ENCODE data around the gene SYT7.

Gene SYT7

DNA sequence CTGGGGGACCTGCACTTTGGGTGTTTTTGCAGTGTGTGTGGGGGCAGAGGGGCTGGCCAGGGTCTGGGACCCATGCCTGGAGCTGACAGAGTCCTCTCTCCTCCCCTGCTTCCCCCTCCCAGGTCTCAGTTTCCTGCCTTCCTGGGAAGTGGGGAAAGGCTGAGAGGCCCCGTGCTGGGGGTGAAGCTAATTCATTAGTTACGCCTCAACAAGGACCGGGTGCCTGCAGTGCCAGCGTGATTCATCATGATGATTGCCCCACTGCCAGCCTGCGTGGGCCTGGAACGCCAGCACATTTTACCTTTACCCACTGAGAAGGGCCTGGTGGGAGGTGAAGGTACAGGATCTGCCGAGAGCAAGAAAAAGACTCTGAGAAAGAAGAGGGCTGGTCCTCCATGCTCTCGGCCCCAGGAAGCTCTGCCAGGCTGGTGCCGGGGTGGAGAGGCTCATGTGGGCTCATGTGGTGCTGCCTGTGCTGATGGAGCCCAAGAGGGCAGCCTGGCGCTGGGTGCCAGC is 75.2 kb downstream of the SYT7 start:
- H3K27me3 ChIP-seq (ENCODE audit: control insufficient read depth, insufficient read depth, low read length), result peaks cover 45% of the 10 kb centered on the region
- H3K4me3 ChIP-seq (ENCODE audit: low read depth, low read length), result no peak overlapping the region
- peaks cover 14% of the 10 kb centered on the region for H3K4me1 ChIP-seq (ENCODE audit: control insufficient read depth, insufficient read depth, low read length)
- no peaks in the 10 kb centered on the region for H3K9me3 ChIP-seq (ENCODE audit: control insufficient read depth, insufficient read depth, low read length)
- no peaks in the 10 kb centered on the region for H3K36me3 ChIP-seq (ENCODE audit: control insufficient read depth, insufficient read depth, low read length)
- no peak overlapping the region for H3K9ac ChIP-seq (ENCODE audit: low read depth, low read length)

DNA sequence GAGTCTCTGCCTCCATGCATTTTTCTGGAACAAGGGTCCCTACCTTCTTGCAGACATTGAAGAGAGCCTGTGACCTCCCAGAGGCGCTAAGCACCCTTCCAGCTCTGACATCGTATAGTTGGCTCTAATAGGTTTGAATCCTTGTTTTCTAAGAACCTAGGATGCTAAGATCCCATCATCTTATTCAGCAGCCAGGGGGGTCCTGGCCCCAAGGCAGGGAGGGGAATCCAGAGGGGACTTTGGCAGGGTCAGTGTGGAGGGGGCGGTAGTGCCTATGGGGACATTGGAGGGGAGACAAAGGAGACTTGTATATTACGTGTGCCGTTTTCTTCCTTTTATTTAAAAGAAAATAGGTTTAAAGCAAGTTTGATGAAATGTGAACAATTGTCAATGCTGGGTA is 75.8 kb downstream of the SYT7 start:
- peaks cover 14% of the 10 kb centered on the region for H3K4me1 ChIP-seq (ENCODE audit: control insufficient read depth, insufficient read depth, low read length)
- H3K9ac ChIP-seq (ENCODE audit: low read depth, low read length), result no peak overlapping the region
- no peak overlapping the region for H3K4me3 ChIP-seq (ENCODE audit: low read depth, low read length)
- H3K27me3 ChIP-seq (ENCODE audit: control insufficient read depth, insufficient read depth, low read length), result peaks cover 39% of the 10 kb centered on the region
- no peaks in the 10 kb centered on the region for H3K36me3 ChIP-seq (ENCODE audit: control insufficient read depth, insufficient read depth, low read length)
- H3K9me3 ChIP-seq (ENCODE audit: control insufficient read depth, insufficient read depth, low read length), result no peaks in the 10 kb centered on the region

DNA sequence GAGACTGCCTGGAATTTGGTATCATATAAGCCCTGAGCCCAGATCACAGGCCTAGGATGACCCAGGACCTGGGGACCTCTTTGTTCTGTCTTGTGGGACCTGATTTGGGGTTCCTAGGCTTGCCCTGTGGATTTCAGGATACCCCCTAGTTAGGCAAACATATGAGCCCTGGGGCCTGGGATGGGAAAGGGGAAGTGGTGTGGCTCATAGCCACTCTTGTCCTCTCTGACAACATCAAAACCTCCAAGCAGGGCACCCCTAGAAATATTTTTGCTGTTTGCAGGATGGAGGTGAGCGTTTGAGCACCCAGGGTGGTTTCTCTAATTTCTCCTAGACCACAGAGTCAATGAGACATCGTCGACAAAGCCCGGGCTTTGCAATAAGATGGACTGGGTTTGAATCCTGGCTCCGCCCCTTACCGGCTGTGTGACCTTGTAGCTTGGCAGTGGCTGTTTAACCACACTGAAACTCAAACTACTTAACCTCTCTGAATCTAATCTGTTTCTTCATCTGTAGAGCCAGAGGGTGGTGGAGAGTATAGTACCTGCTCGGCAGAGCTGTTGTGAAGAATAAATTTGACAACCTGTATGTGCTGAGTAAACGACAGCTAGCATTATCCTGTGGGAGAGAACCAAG is 77.6 kb downstream of the SYT7 start:
- peaks cover 19% of the 10 kb centered on the region for H3K4me1 ChIP-seq (ENCODE audit: control insufficient read depth, insufficient read depth, low read length)
- H3K27me3 ChIP-seq (ENCODE audit: control insufficient read depth, insufficient read depth, low read length), result peaks cover 33% of the 10 kb centered on the region
- H3K9ac ChIP-seq (ENCODE audit: low read depth, low read length), result no peak overlapping the region
- H3K36me3 ChIP-seq (ENCODE audit: control insufficient read depth, insufficient read depth, low read length), result no peaks in the 10 kb centered on the region
- H3K9me3 ChIP-seq (ENCODE audit: control insufficient read depth, insufficient read depth, low read length), result no peaks in the 10 kb centered on the region
- no peak overlapping the region for H3K4me3 ChIP-seq (ENCODE audit: low read depth, low read length)

DNA sequence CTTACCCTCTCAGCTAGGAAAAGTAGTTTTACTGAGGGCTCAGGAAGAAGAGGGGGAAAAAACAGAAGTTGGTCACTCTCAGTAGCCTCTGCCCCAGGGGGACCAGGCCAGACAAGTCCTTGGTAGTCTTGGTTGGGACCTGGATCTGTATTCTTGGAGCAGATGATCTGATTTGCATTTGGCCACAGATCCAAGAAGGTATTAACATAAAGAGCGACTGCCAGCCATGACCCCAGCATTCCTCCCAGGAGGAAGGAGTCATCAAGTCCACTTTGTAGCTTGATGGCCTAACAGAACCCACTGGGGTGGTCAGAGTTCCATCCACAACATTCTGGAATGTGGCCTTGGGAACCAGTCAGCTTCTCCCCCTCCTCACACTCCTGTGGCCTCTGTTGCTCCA is 78.4 kb downstream of the SYT7 start:
- Histone ChIP-seq H3K4me1 (ENCODE audit: control insufficient read depth, insufficient read depth, low read length) (peaks cover 14% of the 10 kb centered on the region), H3K9me3 (ENCODE audit: control insufficient read depth, insufficient read depth, low read length) (no peaks in the 10 kb centered on the region), H3K27me3 (ENCODE audit: control insufficient read depth, insufficient read depth, low read length) (peaks cover 27% of the 10 kb centered on the region), H3K36me3 (ENCODE audit: control insufficient read depth, insufficient read depth, low read length) (no peaks in the 10 kb centered on the region), H3K4me3 (ENCODE audit: low read depth, low read length) (no peak overlapping the region), H3K9ac (ENCODE audit: low read depth, low read length) (no peak overlapping the region)

DNA sequence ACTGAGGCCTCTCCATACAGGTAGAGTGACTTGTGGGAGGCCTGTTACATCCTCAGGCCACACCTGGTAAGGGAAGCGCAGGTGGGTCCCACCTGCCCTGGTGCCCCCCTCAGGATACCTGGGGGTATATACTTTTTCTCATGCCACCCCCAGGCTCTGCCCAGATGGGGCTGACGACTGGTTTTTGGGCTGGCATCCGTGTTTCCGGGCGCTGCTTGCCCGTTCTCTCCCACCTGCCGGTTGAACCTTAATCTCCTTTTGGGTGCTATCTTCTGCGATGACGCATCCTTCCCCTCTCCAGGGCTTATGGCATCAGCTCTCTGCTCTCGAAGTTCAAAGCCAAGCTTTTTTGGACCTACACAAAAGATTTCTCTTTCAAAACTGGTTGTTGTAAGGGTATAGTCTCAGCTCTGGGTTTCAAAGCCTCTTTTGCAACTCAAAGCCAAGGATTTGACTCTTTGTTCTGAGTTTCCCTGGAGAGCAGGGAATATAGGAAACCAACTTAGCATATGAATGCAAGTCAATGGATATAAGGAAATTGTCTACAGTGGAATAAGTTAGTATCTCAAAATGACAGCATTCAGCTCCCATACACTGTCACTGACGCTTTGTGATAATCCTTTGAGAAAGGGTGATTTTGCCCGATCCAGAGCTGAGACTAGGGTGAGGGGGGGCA is 80.9 kb downstream of the SYT7 start:
- no peak overlapping the region for H3K9ac ChIP-seq (ENCODE audit: low read depth, low read length)
- H3K27me3 ChIP-seq (ENCODE audit: control insufficient read depth, insufficient read depth, low read length), result peaks cover 7% of the 10 kb centered on the region
- no peaks in the 10 kb centered on the region for H3K9me3 ChIP-seq (ENCODE audit: control insufficient read depth, insufficient read depth, low read length)
- H3K36me3 ChIP-seq (ENCODE audit: control insufficient read depth, insufficient read depth, low read length), result no peaks in the 10 kb centered on the region
- H3K4me3 ChIP-seq (ENCODE audit: low read depth, low read length), result peak overlapping the region; percentile 30
- H3K4me1 ChIP-seq (ENCODE audit: control insufficient read depth, insufficient read depth, low read length), result peaks cover 12% of the 10 kb centered on the region

DNA sequence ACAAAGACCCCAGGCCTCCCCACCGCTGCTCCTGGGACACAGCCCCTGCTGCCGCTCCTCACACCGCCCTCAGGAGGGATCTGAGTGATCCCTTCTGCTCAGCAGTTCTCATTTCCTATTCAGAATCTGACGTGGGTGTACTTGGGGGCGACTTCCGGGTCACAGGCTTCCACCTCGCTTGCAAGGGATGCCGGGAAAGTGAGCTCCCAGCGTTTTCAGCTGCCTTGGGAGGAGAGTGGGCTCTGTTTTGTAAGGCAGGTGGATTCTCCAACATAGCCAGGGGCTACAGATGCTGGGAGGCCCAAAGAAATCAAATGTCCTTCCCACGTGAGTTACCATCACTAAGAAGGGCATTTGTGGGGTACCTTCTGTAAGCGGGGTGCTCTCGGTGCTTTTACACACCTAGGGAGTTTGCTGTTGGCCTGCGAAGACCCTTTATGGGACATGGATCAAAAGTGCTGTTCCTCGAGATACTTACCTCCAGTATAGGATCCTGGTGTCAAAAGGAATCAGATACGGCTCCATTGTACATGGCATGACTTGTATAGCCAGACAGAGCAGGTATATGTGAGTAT is 82.0 kb downstream of the SYT7 start:
- H3K36me3 ChIP-seq (ENCODE audit: control insufficient read depth, insufficient read depth, low read length), result no peaks in the 10 kb centered on the region
- peaks cover 12% of the 10 kb centered on the region for H3K4me1 ChIP-seq (ENCODE audit: control insufficient read depth, insufficient read depth, low read length)
- H3K9ac ChIP-seq (ENCODE audit: low read depth, low read length), result no peak overlapping the region
- no peaks in the 10 kb centered on the region for H3K9me3 ChIP-seq (ENCODE audit: control insufficient read depth, insufficient read depth, low read length)
- H3K4me3 ChIP-seq (ENCODE audit: low read depth, low read length), result no peak overlapping the region
- H3K27me3 ChIP-seq (ENCODE audit: control insufficient read depth, insufficient read depth, low read length), result peaks cover 4% of the 10 kb centered on the region

DNA sequence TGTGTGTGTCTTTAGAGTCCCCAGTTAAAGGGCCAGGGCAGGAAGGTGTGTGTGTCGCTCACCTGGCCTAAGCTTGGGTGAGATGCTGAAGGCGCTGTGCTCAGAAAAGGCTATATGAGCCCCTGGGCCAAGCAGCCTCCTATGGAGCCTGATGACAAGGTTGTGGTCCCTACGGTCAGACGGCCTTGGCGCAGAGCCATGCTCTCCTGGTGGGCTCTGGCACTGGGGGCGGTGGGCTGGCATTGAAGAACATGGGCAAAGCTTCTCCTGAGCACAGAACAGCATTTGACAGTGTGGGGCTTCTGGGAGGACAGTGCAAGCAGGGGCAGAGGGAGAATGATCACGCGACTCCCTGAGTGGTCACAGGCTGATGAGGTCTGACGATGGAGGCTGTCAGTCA is 83.0 kb downstream of the SYT7 start:
- no peaks in the 10 kb centered on the region for H3K9me3 ChIP-seq (ENCODE audit: control insufficient read depth, insufficient read depth, low read length)
- H3K9ac ChIP-seq (ENCODE audit: low read depth, low read length), result no peak overlapping the region
- H3K27me3 ChIP-seq (ENCODE audit: control insufficient read depth, insufficient read depth, low read length), result peaks cover 4% of the 10 kb centered on the region
- H3K4me3 ChIP-seq (ENCODE audit: low read depth, low read length), result no peak overlapping the region
- H3K4me1 ChIP-seq (ENCODE audit: control insufficient read depth, insufficient read depth, low read length), result peaks cover 6% of the 10 kb centered on the region
- no peaks in the 10 kb centered on the region for H3K36me3 ChIP-seq (ENCODE audit: control insufficient read depth, insufficient read depth, low read length)

DNA sequence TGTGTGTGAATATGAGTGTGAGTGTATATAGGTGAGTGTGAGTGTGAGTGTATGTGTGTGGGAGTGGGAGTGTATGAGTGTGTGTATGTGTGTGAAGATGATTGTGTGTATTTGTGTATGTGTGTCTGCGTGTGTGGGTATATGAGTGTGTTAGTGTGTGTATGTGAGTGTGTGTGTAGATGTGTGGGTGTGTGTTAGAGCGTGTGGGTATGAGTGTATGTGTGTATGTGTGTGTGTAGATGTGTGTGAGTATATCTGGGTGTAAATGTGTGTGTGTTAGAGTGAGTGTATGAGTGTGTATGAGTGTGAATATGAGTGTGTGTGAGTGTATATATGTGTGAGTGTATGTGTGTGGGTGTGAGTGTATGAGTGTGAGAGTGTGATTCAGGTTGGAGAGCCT is 83.4 kb downstream of the SYT7 start:
- H3K4me3 ChIP-seq (ENCODE audit: low read depth, low read length), result no peak overlapping the region
- no peaks in the 10 kb centered on the region for H3K36me3 ChIP-seq (ENCODE audit: control insufficient read depth, insufficient read depth, low read length)
- no peaks in the 10 kb centered on the region for H3K9me3 ChIP-seq (ENCODE audit: control insufficient read depth, insufficient read depth, low read length)
- H3K27me3 ChIP-seq (ENCODE audit: control insufficient read depth, insufficient read depth, low read length), result peaks cover 4% of the 10 kb centered on the region
- H3K4me1 ChIP-seq (ENCODE audit: control insufficient read depth, insufficient read depth, low read length), result peaks cover 6% of the 10 kb centered on the region
- no peak overlapping the region for H3K9ac ChIP-seq (ENCODE audit: low read depth, low read length)

DNA sequence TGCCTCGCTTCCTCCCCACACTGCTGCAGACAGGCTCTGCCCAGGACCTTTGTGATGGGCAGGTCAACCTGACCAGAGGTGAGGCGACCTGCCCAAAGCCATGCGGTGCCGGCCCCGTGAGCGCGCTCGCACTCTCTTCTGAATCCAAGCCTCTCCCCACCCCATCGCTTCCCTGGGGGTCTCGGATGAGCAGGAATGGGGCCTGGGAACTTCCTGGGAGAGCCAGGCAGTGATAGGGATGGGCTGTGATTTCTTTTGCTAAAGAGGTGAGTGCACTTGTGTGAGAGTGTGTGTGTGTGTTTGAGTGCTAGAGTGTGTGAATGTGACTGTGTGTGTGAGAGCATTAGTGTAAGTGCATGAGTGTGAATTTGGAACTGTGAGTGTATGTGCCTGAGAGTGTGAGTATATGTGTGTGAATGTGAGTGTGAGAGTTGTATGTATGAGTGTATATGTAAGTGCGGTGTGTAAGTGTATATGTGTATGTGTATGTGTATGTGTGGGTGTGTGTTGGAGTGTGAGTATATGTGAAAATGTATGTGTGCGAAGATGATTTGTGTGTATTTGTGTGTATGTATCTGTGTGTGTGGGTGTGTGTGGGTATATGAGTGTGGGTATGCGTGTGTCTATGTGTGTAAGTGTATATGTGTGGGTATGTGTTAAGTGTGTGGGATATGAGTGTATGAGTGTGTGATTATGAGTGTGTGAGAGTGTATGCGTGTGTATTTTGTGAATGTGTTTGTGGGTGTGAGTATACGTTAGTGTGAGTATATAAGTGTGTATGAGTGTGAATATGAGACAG is 84.1 kb downstream of the SYT7 start:
- Histone ChIP-seq H3K36me3 (ENCODE audit: control insufficient read depth, insufficient read depth, low read length) (no peaks in the 10 kb centered on the region), H3K27me3 (ENCODE audit: control insufficient read depth, insufficient read depth, low read length) (peaks cover 4% of the 10 kb centered on the region), H3K4me1 (ENCODE audit: control insufficient read depth, insufficient read depth, low read length) (peaks cover 6% of the 10 kb centered on the region), H3K4me3 (ENCODE audit: low read depth, low read length) (no peak overlapping the region), H3K9me3 (ENCODE audit: control insufficient read depth, insufficient read depth, low read length) (no peaks in the 10 kb centered on the region), H3K9ac (ENCODE audit: low read depth, low read length) (no peak overlapping the region)

DNA sequence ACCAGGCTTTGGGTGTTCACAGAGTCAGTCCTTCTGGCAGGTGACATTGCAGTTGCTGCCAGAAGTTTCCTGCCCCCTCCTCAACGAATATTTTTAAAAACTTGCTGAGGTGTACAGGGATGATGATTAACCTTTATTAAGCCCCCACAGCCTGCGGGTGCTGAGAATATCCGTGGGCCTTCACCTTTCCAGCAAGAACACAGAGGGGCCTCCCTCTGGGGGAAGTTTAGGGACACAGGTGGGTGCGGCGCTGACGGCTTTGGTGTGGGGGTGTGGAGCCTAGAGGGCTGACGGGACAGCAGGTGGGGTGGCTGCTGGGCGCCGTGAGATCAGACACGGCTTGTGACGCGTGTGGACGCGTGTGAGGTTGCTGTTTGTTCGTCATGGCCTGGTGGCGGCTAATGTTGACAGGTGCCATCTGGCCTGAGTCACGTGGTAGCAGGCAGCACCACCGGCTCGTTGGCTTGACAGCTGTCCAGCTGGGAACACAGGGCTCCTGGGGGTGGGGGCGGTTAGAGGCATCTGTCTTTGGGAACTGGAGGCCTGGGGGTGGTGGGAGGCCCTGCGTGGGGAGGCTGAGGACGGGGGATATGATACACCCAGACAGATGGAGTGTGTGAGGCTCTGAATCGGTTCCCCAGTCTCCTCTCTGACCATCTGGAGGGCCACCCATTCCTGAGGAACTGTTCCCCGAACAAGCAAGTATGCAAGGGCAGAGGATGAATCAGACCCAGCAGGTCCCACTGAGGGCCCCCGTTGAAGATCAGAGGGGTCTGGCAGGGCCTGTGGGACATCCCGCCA is 84.9 kb downstream of the SYT7 start:
- no peaks in the 10 kb centered on the region for H3K36me3 ChIP-seq (ENCODE audit: control insufficient read depth, insufficient read depth, low read length)
- no peak overlapping the region for H3K9ac ChIP-seq (ENCODE audit: low read depth, low read length)
- H3K4me1 ChIP-seq (ENCODE audit: control insufficient read depth, insufficient read depth, low read length), result peaks cover 6% of the 10 kb centered on the region
- H3K27me3 ChIP-seq (ENCODE audit: control insufficient read depth, insufficient read depth, low read length), result peaks cover 2% of the 10 kb centered on the region
- H3K4me3 ChIP-seq (ENCODE audit: low read depth, low read length), result no peak overlapping the region
- no peaks in the 10 kb centered on the region for H3K9me3 ChIP-seq (ENCODE audit: control insufficient read depth, insufficient read depth, low read length)

DNA sequence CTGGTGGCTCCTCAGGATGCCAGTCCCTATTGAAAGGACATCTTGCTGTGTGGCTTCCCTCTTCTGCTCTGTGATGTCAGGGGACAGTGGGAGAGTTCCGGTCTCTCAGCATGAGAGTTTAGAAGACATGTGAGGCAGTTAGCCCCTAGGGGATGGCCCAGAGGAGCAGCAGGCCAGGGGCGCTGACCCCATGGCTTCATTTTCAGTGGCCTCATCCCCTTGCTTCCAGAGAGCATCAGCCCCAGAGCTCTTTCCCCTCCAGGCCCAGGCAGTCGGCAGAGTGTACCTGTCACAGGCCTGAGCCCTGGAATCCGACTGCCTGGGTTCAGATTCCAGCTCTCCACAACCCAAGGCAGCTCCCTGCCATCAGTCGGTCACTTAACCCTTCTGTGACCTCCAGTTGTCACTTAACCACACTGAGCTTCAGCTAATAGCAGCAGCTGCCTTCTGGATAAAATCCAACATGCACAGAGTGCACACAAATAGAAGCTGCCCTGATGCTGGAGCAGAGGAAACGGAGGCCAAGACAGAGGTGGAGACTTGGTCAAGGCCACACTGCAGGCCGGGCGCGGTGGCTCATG is 86.4 kb downstream of the SYT7 start:
- peaks cover 4% of the 10 kb centered on the region for H3K27me3 ChIP-seq (ENCODE audit: control insufficient read depth, insufficient read depth, low read length)
- no peak overlapping the region for H3K9ac ChIP-seq (ENCODE audit: low read depth, low read length)
- H3K9me3 ChIP-seq (ENCODE audit: control insufficient read depth, insufficient read depth, low read length), result no peaks in the 10 kb centered on the region
- H3K36me3 ChIP-seq (ENCODE audit: control insufficient read depth, insufficient read depth, low read length), result no peaks in the 10 kb centered on the region
- H3K4me3 ChIP-seq (ENCODE audit: low read depth, low read length), result no peak overlapping the region
- peaks cover under 1% of the 10 kb centered on the region for H3K4me1 ChIP-seq (ENCODE audit: control insufficient read depth, insufficient read depth, low read length)

Measured in iPS-15b (cell line).